Measurements from ENCODE around the gene PTPRK.

Gene PTPRK

DNA sequence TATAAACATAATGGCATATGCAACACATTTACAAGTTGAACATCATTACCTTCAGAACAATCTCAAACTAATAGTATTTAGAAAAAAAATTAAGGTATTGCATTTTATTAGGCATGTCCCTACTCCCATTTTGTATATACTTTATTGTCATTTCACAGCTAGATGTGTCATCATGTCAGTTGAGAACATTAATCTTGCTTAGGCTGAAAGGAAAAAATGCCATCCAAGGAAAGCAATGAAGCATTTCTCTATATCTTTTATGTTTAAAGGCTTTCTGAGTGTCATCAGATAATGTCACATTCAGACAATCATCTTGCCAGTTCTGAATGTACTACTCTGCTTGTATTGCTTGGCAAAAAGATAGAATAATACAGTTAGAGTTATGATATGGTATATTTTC, 390.7 kb downstream of the PTPRK start:
- TF ChIP-seq, protein P1, sequence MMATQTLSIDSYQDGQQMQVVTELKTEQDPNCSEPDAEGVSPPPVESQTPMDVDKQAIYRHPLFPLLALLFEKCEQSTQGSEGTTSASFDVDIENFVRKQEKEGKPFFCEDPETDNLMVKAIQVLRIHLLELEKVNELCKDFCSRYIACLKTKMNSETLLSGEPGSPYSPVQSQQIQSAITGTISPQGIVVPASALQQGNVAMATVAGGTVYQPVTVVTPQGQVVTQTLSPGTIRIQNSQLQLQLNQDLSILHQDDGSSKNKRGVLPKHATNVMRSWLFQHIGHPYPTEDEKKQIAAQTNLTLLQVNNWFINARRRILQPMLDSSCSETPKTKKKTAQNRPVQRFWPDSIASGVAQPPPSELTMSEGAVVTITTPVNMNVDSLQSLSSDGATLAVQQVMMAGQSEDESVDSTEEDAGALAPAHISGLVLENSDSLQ (IDR thresholded peaks at IDR 0.05), result peak; percentile 58
- no peak for TF ChIP-seq TARDBP (IDR thresholded peaks at IDR 0.05)
- ChIA-PET POLR2A (no interaction called here), CTCF (no interaction called here)
- DNase-seq (ENCODE audit: extremely low spot score), result no peak

DNA sequence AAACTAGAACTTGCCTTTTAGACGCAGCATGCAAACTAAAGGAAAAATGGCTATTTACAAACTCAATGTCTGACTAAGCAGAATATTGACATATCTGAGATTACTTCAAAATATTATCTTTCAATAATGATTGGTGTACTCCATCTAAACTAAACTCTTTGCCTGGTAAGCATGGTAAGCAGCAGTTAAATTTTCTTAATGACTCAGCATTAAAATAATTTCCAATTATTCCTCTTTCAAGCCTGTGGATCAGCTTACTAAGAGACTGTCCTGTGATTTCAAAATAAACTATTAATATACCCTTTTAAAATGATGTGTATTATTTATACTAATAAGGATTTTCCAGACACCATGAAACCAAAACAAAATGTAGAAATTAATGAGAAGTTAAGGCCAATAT, 392.7 kb downstream of the PTPRK start:
- no peak for TF ChIP-seq ZNF384 (IDR thresholded peaks at IDR 0.05)
- no peak for TF ChIP-seq SP1 (IDR thresholded peaks at IDR 0.05)
- TF ChIP-seq CTBP1 (IDR thresholded peaks at IDR 0.05; ENCODE audit: borderline replicate concordance), result no peak
- no peak for TF ChIP-seq BHLHE40 (IDR thresholded peaks at IDR 0.05; ENCODE audit: borderline replicate concordance)
- TF ChIP-seq, protein P1 (IDR thresholded peaks at IDR 0.05), result no peak
- TF ChIP-seq SUZ12 (IDR thresholded peaks at IDR 0.05), result no peak
- no peak for TF ChIP-seq L3MBTL2 (conservative IDR thresholded peaks at IDR 0.05)
- TF ChIP-seq ELF4 (IDR thresholded peaks at IDR 0.05), result no peak
- no peak for TF ChIP-seq FOXA1 (IDR thresholded peaks at IDR 0.05)
- no peak for TF ChIP-seq FOXK2 (IDR thresholded peaks at IDR 0.05)
- TF ChIP-seq ARNT (IDR thresholded peaks at IDR 0.05), result no peak
- TF ChIP-seq TARDBP (IDR thresholded peaks at IDR 0.05), result no peak
- no peak for TF ChIP-seq NFRKB (IDR thresholded peaks at IDR 0.05)
- TF ChIP-seq LEF1 (IDR thresholded peaks at IDR 0.05; ENCODE audit: borderline replicate concordance), result no peak
- no peak for TF ChIP-seq HDGF (IDR thresholded peaks at IDR 0.05; ENCODE audit: borderline replicate concordance)
- TF ChIP-seq FOXM1 (IDR thresholded peaks at IDR 0.05; ENCODE audit: borderline replicate concordance), result no peak
- CTCF ChIA-PET, result interaction anchor here (0.6 kb wide), 1 partner anchor 21 kb away, joined by 3 read pairs; no protein-coding TSS in a partner anchor
- no peak for DNase-seq (ENCODE audit: extremely low spot score)
- POLR2A ChIA-PET, result no interaction called here

DNA sequence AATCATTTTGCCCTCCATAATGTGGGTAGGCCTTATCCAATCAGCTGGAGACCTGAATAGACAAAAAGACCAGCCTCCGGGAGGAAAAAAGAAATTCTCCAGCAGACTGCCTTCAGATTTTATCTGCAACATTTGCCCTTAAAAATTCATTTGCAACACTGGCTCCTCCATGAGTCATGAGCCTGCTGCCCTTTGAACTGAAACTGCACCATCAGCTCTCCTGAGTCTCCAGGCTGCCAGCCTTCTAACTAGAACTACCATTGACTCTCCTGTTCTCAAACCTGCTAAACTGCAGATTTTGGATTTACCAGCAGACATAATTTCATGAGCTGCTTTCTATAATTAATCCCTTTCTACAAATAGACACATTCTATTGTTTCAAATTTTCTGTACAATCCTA, 395.7 kb downstream of the PTPRK start:
- no peak for DNase-seq (ENCODE audit: extremely low spot score)
- TF ChIP-seq FOXK2 (IDR thresholded peaks at IDR 0.05) (no peak), SUZ12 (IDR thresholded peaks at IDR 0.05) (no peak), LEF1 (IDR thresholded peaks at IDR 0.05; ENCODE audit: borderline replicate concordance) (no peak), L3MBTL2 (conservative IDR thresholded peaks at IDR 0.05) (no peak), ELF4 (IDR thresholded peaks at IDR 0.05) (no peak)
- ChIA-PET POLR2A (no interaction called here), CTCF (no interaction called here)

DNA sequence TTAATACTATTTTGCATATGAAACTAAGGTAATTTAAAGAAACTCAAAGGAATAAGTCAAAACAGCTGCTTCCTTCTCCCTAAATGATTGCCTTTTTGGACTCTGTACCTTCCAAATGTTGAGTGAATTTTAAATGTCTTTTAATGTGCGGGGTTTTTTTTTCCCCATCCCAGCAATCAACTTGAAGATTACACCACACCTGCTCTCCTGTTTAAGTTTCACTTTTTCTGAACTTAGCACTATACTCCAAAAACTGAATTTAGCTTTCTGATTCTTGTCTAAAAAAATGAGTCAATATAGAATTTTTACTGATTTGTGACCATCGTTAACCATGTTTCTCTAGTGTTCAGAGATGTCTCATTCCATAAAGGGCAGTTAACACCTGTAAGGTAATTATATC, 398.8 kb downstream of the PTPRK start:
- CTCF ChIA-PET, result no interaction called here
- POLR2A ChIA-PET, result no interaction called here
- no peak for TF ChIP-seq LEF1 (IDR thresholded peaks at IDR 0.05; ENCODE audit: borderline replicate concordance)
- TF ChIP-seq FOXA1 (IDR thresholded peaks at IDR 0.05), result no peak
- no peak for TF ChIP-seq FOXK2 (IDR thresholded peaks at IDR 0.05)
- no peak for TF ChIP-seq ELF4 (IDR thresholded peaks at IDR 0.05)
- no peak for TF ChIP-seq ZNF384 (IDR thresholded peaks at IDR 0.05)
- TF ChIP-seq SUZ12 (IDR thresholded peaks at IDR 0.05), result no peak
- TF ChIP-seq SP1 (IDR thresholded peaks at IDR 0.05), result no peak
- no peak for TF ChIP-seq CTBP1 (IDR thresholded peaks at IDR 0.05; ENCODE audit: borderline replicate concordance)
- TF ChIP-seq, protein P1 (IDR thresholded peaks at IDR 0.05), result no peak
- TF ChIP-seq BHLHE40 (IDR thresholded peaks at IDR 0.05; ENCODE audit: borderline replicate concordance), result no peak
- no peak for TF ChIP-seq NFRKB (IDR thresholded peaks at IDR 0.05)
- TF ChIP-seq TARDBP (IDR thresholded peaks at IDR 0.05), result no peak
- no peak for TF ChIP-seq L3MBTL2 (conservative IDR thresholded peaks at IDR 0.05)
- TF ChIP-seq ARNT (IDR thresholded peaks at IDR 0.05), result no peak
- TF ChIP-seq FOXM1 (IDR thresholded peaks at IDR 0.05; ENCODE audit: borderline replicate concordance), result no peak
- no peak for TF ChIP-seq HDGF (IDR thresholded peaks at IDR 0.05; ENCODE audit: borderline replicate concordance)
- DNase-seq (ENCODE audit: extremely low spot score), result no peak

DNA sequence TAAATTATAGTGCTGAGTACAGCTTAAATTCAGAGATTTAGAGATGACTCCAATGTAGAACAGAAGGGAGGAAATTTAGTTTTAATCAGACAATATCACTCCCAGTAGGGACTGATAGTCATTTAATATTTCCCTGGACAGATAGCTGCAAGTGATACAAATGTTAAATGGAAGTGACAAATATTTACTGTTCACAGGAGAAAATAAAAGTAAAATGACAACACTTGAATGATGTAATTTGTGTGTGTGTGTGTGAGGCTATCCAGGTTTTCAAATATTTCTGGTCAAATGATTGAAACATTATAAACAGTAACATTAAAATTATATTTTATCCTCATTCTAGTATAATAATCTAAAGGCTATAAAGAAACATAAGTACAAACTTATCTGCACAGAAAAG, 399.2 kb downstream of the PTPRK start:
- CTCF ChIA-PET, result no interaction called here
- DNase-seq (ENCODE audit: extremely low spot score), result no peak
- TF ChIP-seq NFRKB (IDR thresholded peaks at IDR 0.05) (no peak), ARNT (IDR thresholded peaks at IDR 0.05) (no peak), ZNF384 (IDR thresholded peaks at IDR 0.05) (no peak)
- POLR2A ChIA-PET, result no interaction called here

DNA sequence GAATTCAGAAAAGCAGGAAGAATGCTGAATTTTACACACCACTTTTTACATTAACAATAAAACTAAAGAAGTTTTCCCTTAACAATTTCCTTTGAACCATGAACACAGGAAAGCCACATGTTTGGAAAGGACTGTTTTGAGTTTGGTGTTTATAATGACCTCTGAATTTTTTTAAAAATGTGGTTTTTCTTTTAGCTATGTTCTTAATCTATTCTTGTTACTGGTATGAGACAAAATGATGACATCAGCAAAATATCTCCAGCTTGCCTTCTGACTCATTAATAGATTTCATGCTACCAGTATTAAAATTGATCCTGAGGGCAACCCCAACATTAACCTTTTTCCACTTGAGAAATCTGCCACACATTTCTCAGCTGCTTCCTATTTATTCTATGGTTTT, 402.0 kb downstream of the PTPRK start:
- TF ChIP-seq SP1 (IDR thresholded peaks at IDR 0.05) (no peak), CTBP1 (IDR thresholded peaks at IDR 0.05; ENCODE audit: borderline replicate concordance) (no peak), TARDBP (IDR thresholded peaks at IDR 0.05) (no peak), L3MBTL2 (conservative IDR thresholded peaks at IDR 0.05) (no peak), HDGF (IDR thresholded peaks at IDR 0.05; ENCODE audit: borderline replicate concordance) (no peak), SUZ12 (IDR thresholded peaks at IDR 0.05) (no peak), BHLHE40 (IDR thresholded peaks at IDR 0.05; ENCODE audit: borderline replicate concordance) (no peak), LEF1 (IDR thresholded peaks at IDR 0.05; ENCODE audit: borderline replicate concordance) (no peak), ARNT (IDR thresholded peaks at IDR 0.05) (no peak), FOXK2 (IDR thresholded peaks at IDR 0.05) (no peak), ELF4 (IDR thresholded peaks at IDR 0.05) (no peak), NFRKB (IDR thresholded peaks at IDR 0.05) (no peak), ZNF384 (IDR thresholded peaks at IDR 0.05) (no peak), FOXM1 (IDR thresholded peaks at IDR 0.05; ENCODE audit: borderline replicate concordance) (no peak), FOXA1 (IDR thresholded peaks at IDR 0.05) (no peak)
- TF ChIP-seq, protein P1 (IDR thresholded peaks at IDR 0.05), result no peak
- DNase-seq (ENCODE audit: extremely low spot score), result no peak
- POLR2A ChIA-PET, result no interaction called here
- CTCF ChIA-PET, result interaction anchor here (0.6 kb wide), 1 partner anchor 1480 kb away, joined by 3 read pairs; no protein-coding TSS in a partner anchor

Measured in HEK293T (cell line).